Smooth muscle cell (in vitro differentiated cells): ENCODE results near the gene UBE2V1. TPM values are rescaled to one million over a fixed set of nuclear protein-coding genes. Genes with fewer than 3 reads are reported as not detected.
"Not testable (repeated sequence)": the region's sequence is repeated elsewhere in the genome, so short reads cannot be mapped to it uniquely, and the experiment has no call there.

Source experiments
- DNase-seq: peaks from one replicate; lab custom pipeline; 2025; ENCODE audit not compliant: unreplicated experiment; lab: John Stamatoyannopoulos, UW
- H2AFZ ChIP-seq: fragments of 200-600 bp; sonication (generic); 2 replicates; pipeline ENCODE4 v1.6.0; 2016; ENCODE audit warnings: antibody characterized with exemption, low read depth, mild to moderate bottlenecking
- H3F3A ChIP-seq: fragments of 200-600 bp; sonication (generic); 2 replicates; pipeline ENCODE4 v1.6.0; 2017; ENCODE audit warnings: antibody characterized with exemption, low read depth
- H3K27ac ChIP-seq: fragments of 200-600 bp; sonication (generic); 2 replicates; pipeline ENCODE4 v1.5.1; 2016; ENCODE audit warnings: low read depth, mild to moderate bottlenecking
- H3K27me3 ChIP-seq: fragments of 200-600 bp; sonication (generic); 2 replicates; pipeline ENCODE4 v1.6.1; 2016; ENCODE audit warnings: low read depth, mild to moderate bottlenecking
- H3K36me3 ChIP-seq: fragments of 200-600 bp; sonication (generic); 2 replicates; pipeline ENCODE4 v1.5.1; 2016; ENCODE audit warnings: low read depth
- H3K4me1 ChIP-seq: fragments of 200-600 bp; sonication (generic); 2 replicates; pipeline ENCODE4 v1.5.1; 2016; ENCODE audit warnings: low read depth
- H3K4me2 ChIP-seq: fragments of 200-600 bp; sonication (generic); 2 replicates; pipeline ENCODE4 v1.6.0; 2016; ENCODE audit warnings: mild to moderate bottlenecking
- H3K4me3 ChIP-seq: fragments of 200-600 bp; sonication (generic); 2 replicates; pipeline ENCODE4 v1.5.1; 2016; ENCODE audit warnings: mild to moderate bottlenecking
- H3K79me2 ChIP-seq: fragments of 200-600 bp; sonication (generic); 2 replicates; pipeline ENCODE4 v1.6.0; 2016; ENCODE audit warnings: low read depth, mild to moderate bottlenecking
- H3K9ac ChIP-seq: fragments of 200-600 bp; sonication (generic); 2 replicates; pipeline ENCODE4 v1.6.0; 2016; ENCODE audit warnings: low read depth
- H3K9me3 ChIP-seq: fragments of 200-600 bp; sonication (generic); replicated peaks from 2 replicates; pipeline ENCODE4 v1.5.1; 2016; ENCODE audit warnings: low read depth
- H4K20me1 ChIP-seq: fragments of 200-600 bp; sonication (generic); 2 replicates; pipeline ENCODE4 v1.6.0; 2016; ENCODE audit warnings: low read depth
- WGBS: methylation state at CpG from one replicate; pipeline ENCODE4 v1.1.7; 2016; ENCODE audit warnings: low lambda C conversion rate; 5-methylcytosine and 5-hydroxymethylcytosine counted together
- polyA plus RNA-seq: library from polyadenylated mRNA; unstranded; fragments of >200 nt; fragmentation: Nextera tagmentation; extraction: Ambion mirVana; gene quantifications from 2 replicates; pipeline ENCODE4 v1.2.1, GENCODE V29; 2016
- total RNA-seq: library from RNA; depleted of rRNA; stranded (reverse); fragments of >200 nt; gene quantifications from 2 replicates; pipeline ENCODE4 v1.2.3, GENCODE V29; 2014
- TF ChIP-seq, protein P1 (sequence below): fragments of 200-600 bp; sonication (generic); IDR thresholded peaks from 2 replicates; pipeline ENCODE4 v1.5.1; 2017; ENCODE audit warnings: borderline replicate concordance, mild to moderate bottlenecking, antibody characterized with exemption; ENCODE audit not compliant: insufficient read depth, poor library complexity, severe bottlenecking

Gene UBE2V1
- total and polyA plus RNA-seq, 2 experiments from 2014 or later = 94.8 to 128 TPM

- no peak for DNase-seq
- Histone ChIP-seq H2AFZ (no peak overlapping the region), H3K27me3 (no peaks in the 10 kb centered on the region), H3K4me2 (peak overlapping the region; percentile 76), H3K9ac (peak overlapping the region; percentile 58), H3K9me3 (no peaks in the 10 kb centered on the region), H4K20me1 (peaks cover 80% of the 10 kb centered on the region), H3K79me2 (peaks cover 52% of the 10 kb centered on the region), H3K4me1 (peaks cover 12% of the 10 kb centered on the region), H3F3A (peaks cover 5% of the 10 kb centered on the region), H3K27ac (peak overlapping the region; percentile 82), H3K4me3 (peak overlapping the region; percentile 18), H3K36me3 (peaks cover 4% of the 10 kb centered on the region)
- 15% methylated on average over 10 of the region's 10 CpGs for WGBS
- TF ChIP-seq, protein P1, sequence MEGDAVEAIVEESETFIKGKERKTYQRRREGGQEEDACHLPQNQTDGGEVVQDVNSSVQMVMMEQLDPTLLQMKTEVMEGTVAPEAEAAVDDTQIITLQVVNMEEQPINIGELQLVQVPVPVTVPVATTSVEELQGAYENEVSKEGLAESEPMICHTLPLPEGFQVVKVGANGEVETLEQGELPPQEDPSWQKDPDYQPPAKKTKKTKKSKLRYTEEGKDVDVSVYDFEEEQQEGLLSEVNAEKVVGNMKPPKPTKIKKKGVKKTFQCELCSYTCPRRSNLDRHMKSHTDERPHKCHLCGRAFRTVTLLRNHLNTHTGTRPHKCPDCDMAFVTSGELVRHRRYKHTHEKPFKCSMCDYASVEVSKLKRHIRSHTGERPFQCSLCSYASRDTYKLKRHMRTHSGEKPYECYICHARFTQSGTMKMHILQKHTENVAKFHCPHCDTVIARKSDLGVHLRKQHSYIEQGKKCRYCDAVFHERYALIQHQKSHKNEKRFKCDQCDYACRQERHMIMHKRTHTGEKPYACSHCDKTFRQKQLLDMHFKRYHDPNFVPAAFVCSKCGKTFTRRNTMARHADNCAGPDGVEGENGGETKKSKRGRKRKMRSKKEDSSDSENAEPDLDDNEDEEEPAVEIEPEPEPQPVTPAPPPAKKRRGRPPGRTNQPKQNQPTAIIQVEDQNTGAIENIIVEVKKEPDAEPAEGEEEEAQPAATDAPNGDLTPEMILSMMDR = peak; percentile 82
These were observed 27.2 kb downstream of the UBE2V1 start for GRCh38 chr20:50085481-50086365.

- peaks cover 5% of the 10 kb centered on the region for H3F3A ChIP-seq
- peaks cover 46% of the 10 kb centered on the region for H3K79me2 ChIP-seq
- no peak for DNase-seq
- H3K9me3 ChIP-seq = no peaks in the 10 kb centered on the region
- H4K20me1 ChIP-seq = peaks cover 74% of the 10 kb centered on the region
- WGBS = 80% methylated on average over 5 of the region's 5 CpGs
- no peak overlapping the region for H3K4me2 ChIP-seq
- no peaks in the 10 kb centered on the region for H3K27me3 ChIP-seq
- H3K9ac ChIP-seq = no peak overlapping the region
- no peak overlapping the region for H2AFZ ChIP-seq
- H3K4me3 ChIP-seq = no peak overlapping the region
- no peak overlapping the region for H3K27ac ChIP-seq
- H3K4me1 ChIP-seq = peaks cover 12% of the 10 kb centered on the region
- TF ChIP-seq, protein P1 = no peak
- peaks cover 4% of the 10 kb centered on the region for H3K36me3 ChIP-seq
These were observed 27.8 kb downstream of the UBE2V1 start for GRCh38 chr20:50085146-50085480.

DNA sequence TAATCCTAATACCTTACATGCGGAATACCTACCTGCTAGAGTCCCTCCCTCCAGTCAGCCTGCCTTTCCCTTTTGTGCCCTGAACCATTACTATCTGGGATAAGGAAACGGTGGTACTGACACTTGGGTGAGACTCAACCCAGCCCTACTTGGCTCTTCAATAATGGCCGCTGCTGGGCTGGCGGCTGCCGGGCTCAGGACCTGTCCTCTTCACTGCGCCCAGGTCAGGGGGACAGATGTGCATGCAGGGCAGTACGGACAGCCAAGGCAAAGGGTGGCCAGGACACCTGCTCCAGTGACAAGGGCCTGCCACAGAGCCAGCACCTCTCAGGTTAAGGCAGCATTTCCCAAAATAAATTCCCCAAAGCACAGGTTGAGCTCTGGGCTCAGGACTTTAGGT, 29.9 kb downstream of the UBE2V1 start:
- H3K27ac ChIP-seq = no peak overlapping the region
- peaks cover 4% of the 10 kb centered on the region for H3K36me3 ChIP-seq
- TF ChIP-seq, protein P1 = no peak
- no peak overlapping the region for H3K4me2 ChIP-seq
- H2AFZ ChIP-seq = no peak overlapping the region
- H3K4me1 ChIP-seq = peaks cover 12% of the 10 kb centered on the region
- H3K4me3 ChIP-seq = no peak overlapping the region
- H3F3A ChIP-seq = peaks cover 5% of the 10 kb centered on the region
- peaks cover 53% of the 10 kb centered on the region for H4K20me1 ChIP-seq
- H3K9me3 ChIP-seq = no peaks in the 10 kb centered on the region
- DNase-seq = no peak
- peaks cover 28% of the 10 kb centered on the region for H3K79me2 ChIP-seq
- H3K9ac ChIP-seq = no peak overlapping the region
- 96% methylated on average over 7 of the region's 7 CpGs for WGBS
- no peaks in the 10 kb centered on the region for H3K27me3 ChIP-seq

- peaks cover 27% of the 10 kb centered on the region for H3K79me2 ChIP-seq
- not testable (repeated sequence) for H3K27ac ChIP-seq, H2AFZ ChIP-seq, H3K27me3 ChIP-seq, H3F3A ChIP-seq, H3K9me3 ChIP-seq, H3K9ac ChIP-seq, DNase-seq, H3K4me2 ChIP-seq, H3K36me3 ChIP-seq, H3K4me3 ChIP-seq
- H4K20me1 ChIP-seq = peaks cover 43% of the 10 kb centered on the region
- H3K4me1 ChIP-seq = peaks cover 12% of the 10 kb centered on the region
- 94% methylated on average over 4 of the region's 9 CpGs for WGBS
These were observed 30.9 kb downstream of the UBE2V1 start for GRCh38 chr20:50082056-50082455.
